ENCODE data around the gene TM7SF3.

- no peak for TF ChIP-seq EZH2 (IDR thresholded peaks at IDR 0.05; ENCODE audit: insufficient read depth, poor library complexity, severe bottlenecking)
- no peak for TF ChIP-seq EZH2phosphoT487 (IDR thresholded peaks at IDR 0.05; ENCODE audit: insufficient read depth, low read depth)
Measured at GRCh38 chr12:27005495-27005894, 8.7 kb downstream of the TM7SF3 start.

Data from GM23248 (cell line).